Jurkat, Clone E6-1 (cell line): ENCODE data around the gene ID2.

Experiments
- DNase-seq: peaks from one replicate; pipeline ENCODE4 v3.0.0-alpha.2; 2011; ENCODE audit warnings: low read depth, low spot score
- H3K4me3 ChIP-seq: 2 replicates; pipeline ENCODE4 v1.5.1; 2011; ENCODE audit warnings: mild to moderate bottlenecking, low read length, control low read depth, moderate library complexity

Gene ID2

DNA sequence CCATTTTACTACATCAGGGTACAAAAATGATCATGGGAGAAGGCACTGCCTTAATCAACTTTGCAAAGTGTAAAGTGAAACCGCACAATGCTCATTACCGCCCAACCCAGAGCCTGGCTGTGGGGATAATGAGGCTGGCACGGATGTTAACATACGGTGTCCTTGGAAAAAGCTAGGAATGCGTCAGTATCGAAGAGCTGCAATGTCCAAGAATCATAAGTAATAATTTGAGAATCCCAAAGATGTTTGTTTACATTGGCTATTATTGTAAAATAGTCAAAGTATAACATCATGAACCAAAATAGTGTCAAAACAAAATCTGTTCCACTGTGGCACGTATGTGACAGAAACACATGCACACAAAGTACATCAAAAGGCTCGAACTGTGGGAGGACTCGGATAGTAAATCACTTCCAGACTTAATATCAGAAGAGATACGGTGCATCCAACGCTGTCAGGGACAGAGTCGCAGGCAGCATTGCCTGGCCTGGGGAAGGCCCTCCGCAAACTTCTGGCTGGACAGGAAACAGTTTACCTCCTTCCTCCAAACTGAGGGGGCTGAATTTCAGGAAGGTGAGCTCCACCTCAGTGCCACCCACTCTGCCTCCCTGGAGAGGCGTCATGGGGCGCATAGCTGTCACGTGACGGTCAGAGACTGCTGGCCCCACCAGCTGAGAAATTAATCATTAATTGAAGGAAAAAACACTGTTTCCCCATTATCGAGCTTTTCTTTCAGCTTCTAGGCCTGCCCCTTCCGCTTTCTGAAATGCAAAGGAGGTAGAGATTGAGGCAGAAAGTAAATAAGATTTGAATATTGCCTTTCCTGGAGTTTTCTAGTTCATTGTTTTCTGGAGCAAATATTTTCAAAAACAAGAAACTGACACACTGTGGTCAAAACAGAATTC lies 1.8 kb upstream of the ID2 start:
- no peak for DNase-seq
- H3K4me3 ChIP-seq, result no peak overlapping the region; the same call in 1 of the 2 replicates

DNA sequence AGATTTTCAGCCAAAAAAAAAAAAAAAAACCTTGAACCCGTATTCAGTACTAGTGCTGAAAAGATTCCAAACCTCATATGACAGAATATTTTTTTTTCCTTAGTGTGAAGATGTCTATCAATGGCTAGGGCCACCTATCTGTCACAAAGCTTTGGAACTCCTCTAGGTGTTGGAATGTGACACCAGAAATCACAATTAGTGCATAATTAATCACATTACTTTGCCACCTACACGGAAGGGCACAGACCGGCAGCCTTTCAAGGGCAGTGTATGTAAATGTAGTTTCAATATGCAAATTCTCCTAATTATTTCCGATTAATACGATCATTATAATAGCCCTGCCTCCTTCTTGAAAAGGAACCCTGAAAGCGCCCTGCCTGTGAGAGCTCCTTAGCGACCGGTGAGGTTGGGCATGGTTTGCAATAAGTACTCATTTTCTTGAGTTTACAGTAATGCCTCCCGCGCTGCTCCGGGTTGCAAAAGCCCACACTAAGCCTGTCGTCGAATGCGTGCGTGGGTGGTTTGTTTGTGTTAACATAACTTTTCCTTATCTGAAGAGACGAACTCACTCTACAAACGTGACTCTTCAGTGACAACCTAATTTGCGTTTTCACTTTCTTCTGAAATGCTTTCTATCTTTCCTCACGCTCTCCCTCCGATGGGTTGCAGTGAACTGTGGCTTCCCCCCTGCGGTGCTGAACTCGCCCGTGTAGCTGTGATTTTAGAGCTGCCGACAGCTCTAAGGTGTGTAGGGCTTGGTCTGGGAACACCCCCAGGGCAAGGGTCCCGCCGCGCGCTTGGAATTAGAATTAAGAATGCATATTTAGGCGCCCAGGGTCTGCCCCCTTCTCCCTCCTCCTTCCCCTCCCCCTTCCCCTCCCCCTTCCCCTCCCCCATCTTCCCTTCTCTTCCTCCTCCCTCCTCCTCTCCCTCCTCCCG lies 765 bp upstream of the ID2 start:
- peak overlapping the region; percentile 49 for H3K4me3 ChIP-seq
- no peak for DNase-seq

DNA sequence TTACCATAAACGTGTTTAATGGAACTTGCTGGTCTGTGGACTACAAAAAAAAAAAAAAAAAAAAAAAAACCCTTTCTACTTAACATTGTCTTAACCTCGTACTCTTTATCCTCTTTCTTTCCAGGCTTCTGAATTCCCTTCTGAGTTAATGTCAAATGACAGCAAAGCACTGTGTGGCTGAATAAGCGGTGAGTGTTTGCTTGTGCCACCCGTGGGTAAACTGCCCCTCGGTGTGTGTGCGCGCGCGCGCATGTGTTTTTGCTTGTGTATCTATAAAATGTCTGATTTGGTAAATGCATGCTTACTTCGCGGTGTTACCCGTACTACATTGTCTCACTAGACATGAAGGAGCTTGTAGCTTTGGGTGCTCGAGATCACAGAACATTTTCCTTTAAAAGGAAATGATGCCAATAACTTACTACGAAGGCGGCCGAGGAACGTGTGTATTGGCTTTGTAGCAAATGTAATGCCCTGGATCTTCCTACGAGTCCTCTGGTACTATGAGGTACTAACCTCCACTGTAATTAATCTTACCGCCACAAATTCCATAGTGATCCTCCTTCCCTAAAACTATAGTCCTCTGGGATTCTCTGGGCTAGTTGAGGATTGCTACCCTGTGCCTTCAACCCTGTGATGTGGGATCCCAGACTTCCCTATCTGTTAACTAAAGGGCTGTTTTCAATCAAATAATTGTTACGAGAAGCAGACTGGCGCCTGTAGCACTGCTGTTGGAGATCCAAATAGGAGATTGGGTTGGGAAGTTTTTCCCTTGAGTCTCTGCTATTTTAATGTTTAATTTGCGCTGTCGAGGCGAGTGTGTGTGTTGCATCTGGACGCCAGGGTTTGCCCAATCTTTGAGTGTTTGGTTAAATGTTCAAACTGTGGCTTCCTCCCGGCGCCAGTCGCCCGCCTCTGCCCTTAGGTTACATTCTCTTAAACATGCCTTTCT lies 1.1 kb downstream of the ID2 start:
- DNase-seq, result no peak
- peak overlapping the region; percentile 65 for H3K4me3 ChIP-seq

GRCh38 chr2:8684540-8684877 lies 2.7 kb downstream of the ID2 start:
- no peak for DNase-seq

DNA sequence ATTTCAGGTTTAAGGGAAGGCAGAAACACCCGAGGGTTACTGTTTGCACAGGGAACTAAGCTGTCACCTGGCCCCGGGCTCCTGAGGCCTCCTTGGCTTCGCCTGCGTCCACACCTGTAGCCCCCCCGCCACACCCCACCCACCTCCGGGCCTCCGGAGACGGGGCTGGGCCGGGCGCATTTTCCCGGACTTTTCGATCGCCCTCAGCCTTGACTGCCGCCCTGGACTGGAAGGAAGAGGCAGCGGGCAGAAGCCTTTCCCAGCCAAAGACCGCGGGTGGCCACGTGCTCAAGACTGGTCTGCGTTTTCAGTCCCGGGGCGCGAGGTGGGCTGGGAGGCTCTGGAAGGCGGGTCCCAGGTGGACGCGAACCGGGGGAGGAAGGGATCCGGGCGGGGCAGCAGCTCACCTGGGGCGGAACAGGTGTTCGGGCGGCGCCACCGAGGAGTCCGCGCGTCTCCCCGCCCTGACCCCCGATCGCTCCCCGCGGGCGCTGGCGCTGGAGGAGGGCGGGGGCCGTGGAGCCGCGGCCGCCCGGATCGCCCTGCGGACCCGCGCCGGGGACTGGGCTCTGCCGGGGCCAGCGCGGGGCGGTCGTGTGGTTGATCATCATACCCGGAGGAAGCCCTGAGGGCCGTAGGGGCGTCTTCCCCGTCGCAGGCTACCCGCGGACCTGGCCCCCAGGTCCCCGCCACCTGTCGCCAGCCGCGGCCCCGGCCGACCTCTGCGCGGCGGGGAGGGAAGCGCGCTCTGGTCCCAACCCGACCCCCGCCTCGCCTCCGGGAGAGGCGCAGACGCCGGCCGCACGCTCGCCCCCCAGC lies 3.2 kb downstream of the ID2 start:
- no peak overlapping the region for H3K4me3 ChIP-seq
- no peak for DNase-seq

More at GRCh38 chr2:8684540-8684877, 2.7 kb downstream of the ID2 start:
- H3K4me3 ChIP-seq, result no peak overlapping the region

DNA sequence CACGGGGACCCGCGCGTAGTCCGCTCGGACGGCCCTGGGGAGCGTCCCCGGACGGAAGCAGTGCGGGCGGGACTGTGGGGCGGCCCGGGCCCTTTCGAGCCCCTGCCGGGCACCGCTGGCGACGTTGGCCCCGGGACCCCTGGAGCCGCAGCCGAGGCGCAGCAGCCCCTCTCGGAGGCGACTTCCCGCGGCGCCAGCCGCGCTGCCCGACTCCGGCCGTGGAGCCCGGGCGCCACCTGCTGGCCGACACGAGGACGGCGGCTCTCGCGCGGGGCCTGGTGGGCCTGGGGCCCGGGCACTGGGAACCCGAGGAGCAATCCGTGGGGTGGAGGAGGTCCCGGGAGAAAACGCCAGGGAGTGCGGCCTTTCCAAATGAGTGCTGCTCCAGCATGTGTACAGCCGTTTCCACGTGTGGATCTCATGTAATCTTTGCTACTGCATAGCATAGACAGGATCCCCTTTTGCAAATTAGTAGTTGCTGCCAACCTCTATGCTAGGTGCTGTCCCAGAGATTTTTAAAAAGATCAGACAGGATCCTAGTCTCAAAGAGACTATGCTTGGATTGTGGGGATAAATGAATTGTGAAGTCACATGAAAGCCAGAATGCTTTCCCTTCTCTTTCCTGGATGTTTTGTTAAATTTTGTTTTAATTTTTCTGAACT lies 4.0 kb downstream of the ID2 start:
- no peak overlapping the region for H3K4me3 ChIP-seq
- no peak for DNase-seq

- DNase-seq, result no peak
- H3K4me3 ChIP-seq, result no peak overlapping the region
Measured at GRCh38 chr2:8691859-8692437, 10.1 kb downstream of the ID2 start.

GRCh38 chr2:8692783-8693156 lies 10.9 kb downstream of the ID2 start:
- H3K4me3 ChIP-seq, result no peak overlapping the region

GRCh38 chr2:8693157-8693821 lies 11.4 kb downstream of the ID2 start:
- DNase-seq, result no peak
- H3K4me3 ChIP-seq, result no peak overlapping the region

More at GRCh38 chr2:8692783-8693156, 10.9 kb downstream of the ID2 start:
- DNase-seq, result no peak

GRCh38 chr2:8694737-8695136 lies 12.9 kb downstream of the ID2 start:
- no peak overlapping the region for H3K4me3 ChIP-seq
- DNase-seq, result no peak

DNA sequence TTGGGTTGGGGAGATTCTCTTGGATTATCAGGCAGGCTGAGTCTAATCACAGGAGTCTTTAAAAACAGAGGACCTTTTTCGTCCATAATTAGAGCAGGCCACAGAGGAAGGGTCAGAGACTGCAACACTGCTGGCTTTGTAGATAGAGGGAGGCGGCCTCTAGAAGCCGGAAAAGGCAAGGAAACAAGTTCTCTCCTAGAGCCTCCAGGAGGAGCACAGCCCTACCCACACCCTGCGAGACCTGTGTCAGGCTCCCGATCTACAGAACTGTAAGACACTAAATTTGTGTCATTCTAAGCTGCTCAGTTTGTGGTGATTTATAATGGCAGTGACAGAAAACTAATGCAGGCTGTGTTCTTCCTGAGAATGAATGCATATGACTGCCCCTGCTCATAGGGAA lies 15.3 kb downstream of the ID2 start:
- no peak overlapping the region for H3K4me3 ChIP-seq
- DNase-seq, result no peak

DNA sequence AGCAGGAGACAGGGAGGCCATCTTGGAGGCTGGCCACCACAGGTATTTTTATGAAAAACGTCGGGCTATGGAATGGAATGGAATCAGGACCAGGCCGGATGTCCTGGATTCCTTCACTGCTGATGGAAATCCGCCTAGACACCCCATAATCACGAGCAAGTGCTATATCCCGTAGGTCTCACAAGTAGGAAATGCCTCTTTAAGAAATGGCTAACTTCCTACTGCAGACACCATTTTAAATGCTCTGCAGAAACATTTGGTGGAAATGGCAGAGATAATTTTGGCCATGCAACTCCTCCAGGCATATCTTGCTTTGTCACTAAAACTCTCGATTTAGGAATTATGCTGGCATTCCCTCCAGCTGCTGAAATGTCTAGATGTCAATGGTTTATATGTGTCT lies 18.0 kb downstream of the ID2 start:
- no peak for DNase-seq

GRCh38 chr2:8701681-8702379 lies 20.0 kb downstream of the ID2 start:
- no peak overlapping the region for H3K4me3 ChIP-seq
- no peak for DNase-seq

More for the DNA sequence above, 18.0 kb downstream of the ID2 start:
- no peak overlapping the region for H3K4me3 ChIP-seq

DNA sequence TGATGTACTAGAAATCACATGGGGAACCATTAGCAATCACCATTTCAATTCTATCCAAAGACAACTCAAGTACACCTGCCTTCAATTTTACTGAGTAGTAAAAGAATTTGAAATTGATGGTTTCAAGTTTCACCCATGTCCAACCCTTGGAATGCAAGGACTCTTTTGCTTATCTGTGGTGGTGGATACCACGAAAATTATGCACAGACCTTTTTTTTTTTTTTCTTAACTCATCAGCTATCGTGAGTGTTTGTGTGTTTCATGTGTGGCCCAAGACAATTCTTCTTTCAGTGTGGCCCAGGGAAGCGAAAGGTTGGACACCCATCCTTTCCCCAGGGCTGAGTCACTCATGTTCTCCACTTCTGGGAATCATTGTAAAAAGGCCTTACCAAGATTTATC lies 23.1 kb downstream of the ID2 start:
- no peak overlapping the region for H3K4me3 ChIP-seq
- no peak for DNase-seq

DNA sequence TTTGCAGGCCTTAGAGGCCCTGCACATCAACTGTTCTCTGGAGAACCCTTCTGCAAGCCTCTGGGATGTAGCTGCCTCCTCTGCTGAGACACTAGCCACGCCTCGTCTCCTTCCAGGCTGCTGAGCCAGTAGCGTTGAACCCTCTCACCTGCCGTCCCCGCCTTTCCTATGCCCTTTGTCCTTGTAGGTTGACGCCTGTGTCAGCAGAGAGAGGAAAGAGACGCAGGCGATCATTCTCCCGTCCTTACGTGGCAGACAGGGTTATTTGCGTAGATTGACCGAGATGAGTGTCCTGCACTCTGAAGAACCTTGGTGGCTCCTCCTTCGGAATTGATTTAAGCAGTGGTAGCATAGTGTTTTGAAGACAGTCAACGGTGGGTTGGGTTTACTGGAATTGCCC lies 27.8 kb downstream of the ID2 start:
- DNase-seq, result no peak
- no peak overlapping the region for H3K4me3 ChIP-seq

GRCh38 chr2:8710951-8711350 lies 29.1 kb downstream of the ID2 start:
- no peak overlapping the region for H3K4me3 ChIP-seq
- no peak for DNase-seq
